IPS-20b (cell line): Measurements from ENCODE around the gene C11orf16.

Source experiments
- H3K27ac ChIP-seq: one replicate; pipeline ENCODE4 v1.5.1; 2013; ENCODE audit warnings: low read length
- H3K27me3 ChIP-seq: 2 replicates; pipeline ENCODE4 v1.6.1; 2013; ENCODE audit warnings: mild to moderate bottlenecking, low read length, inconsistent platforms; ENCODE audit not compliant: insufficient read depth
- H3K36me3 ChIP-seq: 2 replicates; pipeline ENCODE4 v1.6.1; 2013; ENCODE audit warnings: low read depth, mild to moderate bottlenecking, inconsistent platforms, low read length, moderate library complexity; ENCODE audit not compliant: insufficient read depth
- H3K4me1 ChIP-seq: 2 replicates; pipeline ENCODE4 v1.6.1; 2013; ENCODE audit warnings: mild to moderate bottlenecking, control low read depth, inconsistent platforms, low read length, moderate library complexity; ENCODE audit not compliant: insufficient read depth
- H3K4me3 ChIP-seq: 2 replicates; pipeline ENCODE4 v1.5.1; 2013; ENCODE audit warnings: mild to moderate bottlenecking, low read length, inconsistent platforms
- H3K9ac ChIP-seq: 2 replicates; pipeline ENCODE4 v1.6.1; 2013; ENCODE audit warnings: low read depth, mild to moderate bottlenecking, inconsistent platforms, low read length, moderate library complexity
- H3K9me3 ChIP-seq: 2 replicates; pipeline ENCODE4 v1.6.1; 2013; ENCODE audit warnings: mild to moderate bottlenecking, low read depth, low read length, inconsistent platforms; ENCODE audit not compliant: insufficient read depth

The C11orf16 gene

DNA sequence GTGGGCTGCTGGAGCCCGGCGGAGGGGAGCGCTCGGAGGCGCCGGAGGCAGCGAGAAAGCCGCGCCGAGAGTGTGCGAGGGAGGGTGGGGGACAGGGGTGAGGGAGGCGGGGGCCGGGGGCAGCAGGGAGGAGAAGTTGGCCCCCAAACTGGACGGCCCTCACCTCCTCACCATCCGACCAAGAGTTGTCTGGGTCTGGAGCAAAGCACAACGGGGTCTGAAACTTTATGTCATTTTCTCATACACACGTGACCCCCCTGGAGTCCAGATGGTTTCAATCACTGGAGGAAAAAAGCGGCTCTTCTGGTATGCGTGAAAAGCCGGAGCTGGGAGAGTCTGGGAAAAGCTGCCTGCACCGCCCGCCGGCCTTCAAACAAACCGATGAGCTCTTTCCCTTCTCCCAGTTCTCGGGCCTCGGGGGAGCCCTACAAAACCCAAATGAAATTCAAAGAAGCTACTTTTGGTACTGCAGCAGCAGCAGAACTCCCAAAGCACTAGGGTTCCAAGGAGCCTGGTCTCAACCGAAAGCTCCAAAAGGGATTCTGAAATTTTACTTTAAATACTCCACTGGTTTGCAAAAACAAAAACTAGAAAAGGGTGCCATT lies 61.5 kb downstream of the C11orf16 start:
- Histone ChIP-seq H3K4me1 (peaks cover 8% of the 10 kb centered on the region), H3K27me3 (peaks cover 4% of the 10 kb centered on the region; the same call in 1 of the 2 replicates), H3K36me3 (no peaks in the 10 kb centered on the region), H3K4me3 (peak overlapping the region; percentile 82), H3K9ac (peak overlapping the region; percentile 76; the same call in 1 of the 2 replicates), H3K27ac (no peak overlapping the region), H3K9me3 (no peaks in the 10 kb centered on the region)

GRCh38 chr11:8870411-8871170 lies 62.2 kb downstream of the C11orf16 start:
- Histone ChIP-seq H3K4me3 (peak overlapping the region; percentile 82), H3K27ac (no peak overlapping the region), H3K36me3 (no peaks in the 10 kb centered on the region), H3K4me1 (peaks cover 8% of the 10 kb centered on the region), H3K27me3 (peaks cover 4% of the 10 kb centered on the region; the same call in 1 of the 2 replicates), H3K9ac (peak overlapping the region; percentile 76), H3K9me3 (no peaks in the 10 kb centered on the region)
